WTC11 (cell line): Measurements from ENCODE around the gene MXRA7. TPM values are rescaled to one million over a fixed set of nuclear protein-coding genes. Genes with fewer than 3 reads are reported as not detected.

Experiments
- ATAC-seq: fragments of 200-7000 bp; cut with Tn5 transposase; 2 replicates; pipeline ENCODE4 v1.10.0; 2021; ENCODE audit warnings: mild to moderate bottlenecking, moderate library complexity
- Bru-seq: library from RNA; stranded (reverse); fragments of 400-500 nt; gene quantifications from one replicate; lab custom pipeline; 2021; lab: Mats Ljungman, UMichigan
- CTCF ChIA-PET: fragments of 300-600 bp; sonication (Branson Sonifier 250); formaldehyde crosslinking; loops from one replicate; lab custom pipeline; 2021; ENCODE audit warnings: antibody characterized with exemption; lab: Charles Lee
- POLR2A ChIA-PET: fragments of 350-600 bp; sonication (Branson Sonifier 250); formaldehyde crosslinking; loops from one replicate; lab custom pipeline; 2021; ENCODE audit warnings: antibody characterized with exemption; lab: Charles Lee
- DNase-seq: peaks from one replicate; pipeline ENCODE4 v3.0.0; 2021; ENCODE audit warnings: low spot score
- H3K27ac Mint-ChIP-seq: 2 replicates; pipeline ENCODE4 v1.8.0; 2021; ENCODE audit warnings: mixed read lengths
- H3K27me3 Mint-ChIP-seq: 2 replicates; pipeline ENCODE4 v1.8.0; 2021; ENCODE audit warnings: low read depth, mild to moderate bottlenecking, moderate library complexity, mixed read lengths
- H3K36me3 Mint-ChIP-seq: 2 replicates; pipeline ENCODE4 v1.8.0; 2021; ENCODE audit warnings: mixed read lengths
- H3K4me1 Mint-ChIP-seq: 2 replicates; pipeline ENCODE4 v1.8.0; 2022; ENCODE audit warnings: mixed read lengths
- H3K4me3 Mint-ChIP-seq: 2 replicates; pipeline ENCODE4 v1.8.0; 2021; ENCODE audit warnings: mild to moderate bottlenecking, moderate library complexity, mixed read lengths
- H3K9me3 Mint-ChIP-seq: 2 replicates; pipeline ENCODE4 v1.8.0; 2021; ENCODE audit warnings: mixed read lengths
- ATF1 ChIP-seq: sonication (generic); formaldehyde crosslinking; IDR thresholded peaks from 2 replicates; pipeline ENCODE4 v1.8.1; 2023; ENCODE audit warnings: mild to moderate bottlenecking, moderate library complexity, missing genetic modification reagents
- CDX4 ChIP-seq: fragments of 250-450 bp; sonication (Bioruptor Pico); IDR thresholded peaks from 2 replicates; pipeline ENCODE4 v1.9.0; 2021; ENCODE audit warnings: moderate library complexity, mild to moderate bottlenecking, inconsistent platforms, borderline replicate concordance
- CREM ChIP-seq: sonication (generic); formaldehyde crosslinking; IDR thresholded peaks from 2 replicates; pipeline ENCODE4 v1.8.1; 2022; ENCODE audit warnings: mild to moderate bottlenecking, missing genetic modification reagents, moderate library complexity
- ELF4 ChIP-seq: sonication (generic); formaldehyde crosslinking; IDR thresholded peaks from 2 replicates; pipeline ENCODE4 v1.8.1; 2022; ENCODE audit warnings: low read depth, mild to moderate bottlenecking, moderate library complexity, missing genetic modification reagents
- ERG ChIP-seq: fragments of 250-450 bp; sonication (Bioruptor Pico); IDR thresholded peaks from 2 replicates; pipeline ENCODE4 v1.8.0; 2021; ENCODE audit warnings: mild to moderate bottlenecking
- GRHL2 ChIP-seq: fragments of 250-450 bp; sonication (Bioruptor Pico); IDR thresholded peaks from 2 replicates; pipeline ENCODE4 v1.8.0; 2022; ENCODE audit warnings: mild to moderate bottlenecking, moderate library complexity; ENCODE audit not compliant: insufficient replicate concordance, severe bottlenecking
- GTF2I ChIP-seq: fragments of 250-450 bp; sonication (Bioruptor Pico); conservative IDR thresholded peaks from 2 replicates; pipeline ENCODE4 v1.4.0; 2021; ENCODE audit warnings: mild to moderate bottlenecking
- HMGA2 ChIP-seq: fragments of 250-450 bp; sonication (Bioruptor Pico); IDR thresholded peaks from 2 replicates; pipeline ENCODE4 v1.4.0; 2021; ENCODE audit warnings: mild to moderate bottlenecking, moderate library complexity
- MXD4 ChIP-seq: fragments of 250-450 bp; sonication (Bioruptor Pico); IDR thresholded peaks from 2 replicates; pipeline ENCODE4 v1.8.0; 2021; ENCODE audit warnings: mild to moderate bottlenecking, moderate library complexity, borderline replicate concordance
- NR1H2 ChIP-seq: sonication (generic); formaldehyde crosslinking; IDR thresholded peaks from 2 replicates; pipeline ENCODE4 v1.9.0; 2021; ENCODE audit warnings: mild to moderate bottlenecking, moderate library complexity, missing genetic modification reagents
- PRDM15 ChIP-seq: sonication (generic); formaldehyde crosslinking; IDR thresholded peaks from 2 replicates; pipeline ENCODE4 v1.8.0; 2022; ENCODE audit warnings: missing genetic modification reagents
- RELA ChIP-seq: sonication (generic); formaldehyde crosslinking; IDR thresholded peaks from 2 replicates; pipeline ENCODE4 v1.8.1; 2022; ENCODE audit warnings: missing genetic modification reagents, mild to moderate bottlenecking, borderline replicate concordance
- SMAD4 ChIP-seq: sonication (generic); formaldehyde crosslinking; IDR thresholded peaks from 2 replicates; pipeline ENCODE4 v1.8.0; 2022; ENCODE audit warnings: mild to moderate bottlenecking, missing genetic modification reagents
- SP1 ChIP-seq: sonication (generic); formaldehyde crosslinking; conservative IDR thresholded peaks from 2 replicates; pipeline ENCODE4 v1.8.1; 2022; ENCODE audit warnings: missing genetic modification reagents
- TEAD4 ChIP-seq: sonication (generic); formaldehyde crosslinking; IDR thresholded peaks from 2 replicates; pipeline ENCODE4 v1.8.0; 2022; ENCODE audit warnings: mild to moderate bottlenecking, missing genetic modification reagents
- long read RNA-seq, 3 experiments: library from RNA in 1 of 3; library from capped mRNA in 1 of 3; library from polyadenylated mRNA in 1 of 3; unstranded in 2 of 3; stranded (forward) in 1 of 3; transcript quantifications; one replicate each; pipeline ENCODE4 v2.0.0, GENCODE V29; 2021
- total RNA-seq: library from RNA; stranded (reverse); gene quantifications from 3 replicates; pipeline ENCODE4 v1.2.3, GENCODE V29; 2021

Gene MXRA7
- 46.5 to 53.7 TPM (median 48.2 TPM) in 3 replicates for total RNA-seq
- percentile 57 among the genes with signal in this experiment for Bru-seq, nascent RNA
- long read RNA-seq, experiment 1, full-length matches to known transcripts = 239 of 251 reads
- long read RNA-seq, experiment 1, partial matches to known transcripts = 3 of 251 reads
- long read RNA-seq, experiment 1, other reads (novel, unspliced or antisense) = 9 of 251 reads
- long read RNA-seq, experiment 2, full-length matches to known transcripts = 85 of 112 reads
- long read RNA-seq, experiment 2, partial matches to known transcripts = 3 of 112 reads
- long read RNA-seq, experiment 2, other reads (novel, unspliced or antisense) = 24 of 112 reads
- long read RNA-seq, experiment 3, partial matches to known transcripts = 0 of 2 reads
- long read RNA-seq, experiment 3, other reads (novel, unspliced or antisense) = 0 of 2 reads

GRCh38 chr17:76710863-76711611, at the start of gene MXRA7:
Gene MXRA7 (minus strand): TSS chr17:76710965. CDS start chr17:76710946, 19 bp downstream.
- ATAC-seq (peak; percentile 50), DNase-seq (peak; percentile 76)
- Mint-ChIP-seq H3K36me3 (peaks cover 7% of the 10 kb centered on the region), H3K4me3 (peak within 1 kb of the TSS; percentile 74), H3K27ac (peak within 1 kb of the TSS; percentile 45; the same call in 1 of the 2 replicates), H3K4me1 (peaks cover 34% of the 10 kb centered on the region), H3K27me3 (peaks cover 15% of the 10 kb centered on the region), H3K9me3 (no peaks in the 10 kb centered on the region)
- ChIA-PET POLR2A (interaction anchor here (0.9 kb wide), 1 partner anchor 20 kb away, joined by 4 read pairs; no protein-coding TSS in a partner anchor), CTCF (interaction anchor here (0.6 to 4.1 kb wide), 6 partner anchors 10 to 244 kb away, joined by 3 to 45 read pairs (median 4); no protein-coding TSS in a partner anchor)
- TF ChIP-seq TEAD4 (CRISPR knock-in tag) (no peak), PRDM15 (CRISPR knock-in tag) (peak; percentile 70), SP1 (CRISPR knock-in tag) (0 out of 2 replicates have a peak, but pooled peaks have one; percentile 33)
- TF ChIP-seq, all 79 proteins: peak for 2

GRCh38 chr17:76758570-76758969, 47.8 kb upstream of the MXRA7 start:
- POLR2A ChIA-PET = no interaction called here
- H3K9me3 Mint-ChIP-seq = 0 out of 2 replicates have a peak, but pooled peaks cover 4% of the 10 kb centered on the region
- H3K36me3 Mint-ChIP-seq = peaks cover 29% of the 10 kb centered on the region
- no peak overlapping the region for H3K27ac Mint-ChIP-seq
- DNase-seq = no peak
- TF ChIP-seq SMAD4 (CRISPR knock-in tag) = no peak
- TF ChIP-seq TEAD4 (CRISPR knock-in tag) = no peak
- TF ChIP-seq CREM (CRISPR knock-in tag) = no peak
- TF ChIP-seq GTF2I = no peak
- TF ChIP-seq ELF4 = no peak
- TF ChIP-seq ERG = no peak
- TF ChIP-seq ATF1 (CRISPR knock-in tag) = no peak
- H3K27me3 Mint-ChIP-seq = no peaks in the 10 kb centered on the region
- H3K4me3 Mint-ChIP-seq = no peak overlapping the region
- peaks cover 7% of the 10 kb centered on the region for H3K4me1 Mint-ChIP-seq
- ATAC-seq = no peak
- CTCF ChIA-PET = interaction anchor here (0.9 kb wide), 1 partner anchor 126 kb away, joined by 3 read pairs; no protein-coding TSS in a partner anchor

GRCh38 chr17:76757256-76757655, 46.5 kb upstream of the MXRA7 start:
- CTCF ChIA-PET = interaction anchor here (0.6 kb wide), 1 partner anchor 1663 kb away, joined by 4 read pairs; no protein-coding TSS in a partner anchor
- TF ChIP-seq HMGA2 (CRISPR knock-in tag) (no peak), GRHL2 (no peak)
- TF ChIP-seq, all 79 proteins: peak for 0
- Mint-ChIP-seq H3K4me3 (no peak overlapping the region), H3K27me3 (no peaks in the 10 kb centered on the region), H3K36me3 (peaks cover 36% of the 10 kb centered on the region), H3K9me3 (0 out of 2 replicates have a peak, but pooled peaks cover 4% of the 10 kb centered on the region), H3K4me1 (peaks cover 2% of the 10 kb centered on the region; the same call in 1 of the 2 replicates), H3K27ac (no peak overlapping the region)
- no peak for DNase-seq
- POLR2A ChIA-PET = no interaction called here
- no peak for ATAC-seq

GRCh38 chr17:76755285-76755684, 44.5 kb upstream of the MXRA7 start:
- Mint-ChIP-seq H3K4me1 (no peaks in the 10 kb centered on the region), H3K27me3 (no peaks in the 10 kb centered on the region), H3K9me3 (no peaks in the 10 kb centered on the region), H3K4me3 (no peak overlapping the region), H3K36me3 (peaks cover 27% of the 10 kb centered on the region), H3K27ac (no peak overlapping the region)
- CTCF ChIA-PET = no interaction called here
- no peak for DNase-seq
- ATAC-seq = no peak
- POLR2A ChIA-PET = no interaction called here
- TF ChIP-seq MXD4 (CRISPR knock-in tag) (no peak), CDX4 (CRISPR knock-in tag) (no peak), NR1H2 (CRISPR knock-in tag) (no peak), RELA (no peak)
